Stimulated activated CD8-positive, alpha-beta memory T cell treated with anti-CD3 and anti-CD28 coated beads, Interleukin-12 subunit alpha, Interleukin-12 subunit beta, amount 100 ng/mL, for 24 hours (primary cell): ENCODE measurements around the gene TLR5.
"Not testable (repeated sequence)": the region's sequence is repeated elsewhere in the genome, so short reads cannot be mapped to it uniquely, and the experiment has no call there.

Experiments
- DNase-seq: peaks from one replicate; pipeline ENCODE4 v3.0.0-alpha.2; 2020; ENCODE audit errors: extremely low read depth

The TLR5 gene

DNA sequence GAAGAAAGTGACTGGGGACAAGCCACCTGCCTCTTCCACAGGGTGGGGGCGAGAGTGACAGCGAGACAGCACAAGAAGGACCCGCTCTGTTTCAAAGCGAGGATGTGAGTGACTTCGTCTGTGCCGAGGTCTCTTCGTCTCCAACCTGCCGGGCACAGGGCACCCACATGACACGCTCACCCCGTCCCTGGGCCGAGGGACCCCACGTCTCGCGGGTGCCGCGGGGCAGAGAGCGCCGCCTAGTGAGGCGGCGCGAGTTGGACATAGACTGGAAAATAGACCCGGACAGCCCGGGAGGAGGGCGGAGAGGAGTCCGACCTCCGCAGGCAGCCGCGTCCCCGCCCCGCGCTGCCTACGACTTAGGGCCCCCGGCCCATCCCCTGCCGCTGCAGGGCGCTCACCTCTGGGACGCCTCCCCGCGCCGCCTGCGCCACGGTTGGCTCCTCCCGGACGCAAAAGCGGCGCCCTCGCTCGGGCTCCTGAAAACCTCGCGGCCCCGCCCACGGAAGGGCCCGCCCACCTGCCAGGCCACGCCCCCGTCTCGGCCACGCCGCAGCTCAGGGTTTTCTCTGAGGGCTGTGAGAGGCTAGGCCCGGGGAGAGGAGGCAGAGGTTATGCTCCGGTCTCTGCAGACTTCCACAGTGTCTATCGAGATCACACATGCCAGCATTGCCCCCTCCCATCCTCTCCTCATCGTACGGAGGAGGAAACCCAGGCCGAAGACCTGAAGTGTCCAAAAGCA is at the start of gene TLR5:
TLR5 (minus strand) TSS at position 454 of the 742 bp plus-strand sequence. CDS start 30,217 bp downstream, outside the sequence.
- DNase-seq, result peak; percentile 68

GRCh38 chr1:223189903-223190724 is 47.1 kb upstream of the TLR5 start:
- peak; percentile 52 for DNase-seq

GRCh38 chr1:223189525-223189902 is 46.5 kb upstream of the TLR5 start:
- DNase-seq, result no peak

DNA sequence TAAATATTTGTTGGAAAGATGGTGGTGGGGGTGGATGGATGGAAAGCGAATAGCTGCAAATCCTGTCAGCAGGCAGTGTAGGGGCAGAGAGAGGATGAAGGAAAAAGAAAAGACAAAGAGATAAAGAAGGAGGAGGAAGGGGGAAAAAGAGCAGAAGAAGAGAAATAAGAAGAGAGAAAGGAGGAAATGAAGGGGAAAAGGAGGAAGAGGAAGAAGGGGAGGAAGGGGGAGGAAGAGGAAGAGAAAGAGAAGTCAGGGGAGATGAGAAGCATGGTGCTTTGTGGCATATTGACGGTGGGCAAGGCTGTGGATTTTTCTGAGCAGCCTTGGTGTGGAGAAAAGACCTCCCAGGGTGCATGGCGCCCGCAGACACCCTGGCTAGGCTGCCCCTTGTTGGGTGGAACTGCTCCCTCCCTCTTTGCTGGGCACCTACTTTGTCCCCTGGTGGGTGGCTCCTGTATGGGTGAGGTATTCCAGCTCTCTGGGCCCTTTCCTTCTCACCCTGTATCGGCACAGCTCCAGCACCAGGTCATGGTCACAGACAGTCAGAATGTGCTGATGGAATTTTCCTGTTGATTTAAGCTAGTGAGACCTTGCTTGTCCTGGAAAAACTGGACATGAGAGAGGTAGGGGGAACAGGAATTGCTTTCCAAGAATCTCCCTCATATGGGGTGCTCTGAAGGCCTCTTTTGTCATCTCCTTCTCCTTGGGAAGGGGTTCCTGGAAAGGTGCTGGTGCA is 45.7 kb upstream of the TLR5 start:
- DNase-seq, result no peak

GRCh38 chr1:223186800-223187199 is 43.8 kb upstream of the TLR5 start:
- DNase-seq, result no peak

GRCh38 chr1:223183268-223183862 is 40.3 kb upstream of the TLR5 start:
- DNase-seq, result no peak

GRCh38 chr1:223180731-223181321 is 37.8 kb upstream of the TLR5 start:
- no peak for DNase-seq

DNA sequence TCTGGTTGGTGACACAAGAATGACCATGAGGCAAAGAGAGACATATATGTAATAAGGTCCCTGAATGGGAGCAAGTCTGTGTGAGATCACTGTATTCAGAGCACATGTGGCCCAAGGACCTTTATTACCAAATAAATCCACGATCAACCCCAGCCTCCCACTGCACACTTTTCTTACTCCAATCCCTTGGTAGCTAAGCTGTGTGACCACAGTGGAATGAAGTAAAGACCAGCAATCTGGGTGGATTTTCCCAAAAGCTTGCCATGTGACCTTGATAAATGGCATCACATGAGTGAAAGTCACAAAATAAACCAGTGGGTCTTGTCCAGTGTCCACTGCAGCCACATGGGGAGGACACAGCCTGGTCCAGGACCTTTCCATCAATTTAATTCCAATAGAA is 36.7 kb upstream of the TLR5 start:
- DNase-seq, result no peak

- no peak for DNase-seq
Observed at GRCh38 chr1:223179280-223179679, 36.2 kb upstream of the TLR5 start.

DNA sequence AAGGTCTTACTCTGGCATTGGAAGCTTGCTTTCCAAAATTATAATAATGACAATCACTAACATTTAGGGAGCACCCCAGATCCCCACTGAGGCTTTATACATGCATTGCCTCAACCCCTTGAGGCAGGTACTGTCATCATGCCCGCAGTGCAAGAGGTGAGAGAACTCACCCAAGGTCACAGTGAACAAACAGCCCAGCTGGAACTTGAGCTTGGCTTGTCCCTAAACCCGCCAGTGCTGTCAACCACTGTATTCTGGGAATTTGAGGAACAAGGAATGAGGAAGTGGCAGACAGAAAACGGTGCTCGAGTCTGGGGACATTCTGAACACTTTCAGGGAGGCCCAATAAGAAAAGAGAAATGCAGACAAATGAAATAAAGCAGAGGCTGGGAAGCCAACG is 34.6 kb upstream of the TLR5 start:
- DNase-seq, result no peak

- no peak for DNase-seq
Observed at GRCh38 chr1:223176437-223176836, 33.4 kb upstream of the TLR5 start.

DNA sequence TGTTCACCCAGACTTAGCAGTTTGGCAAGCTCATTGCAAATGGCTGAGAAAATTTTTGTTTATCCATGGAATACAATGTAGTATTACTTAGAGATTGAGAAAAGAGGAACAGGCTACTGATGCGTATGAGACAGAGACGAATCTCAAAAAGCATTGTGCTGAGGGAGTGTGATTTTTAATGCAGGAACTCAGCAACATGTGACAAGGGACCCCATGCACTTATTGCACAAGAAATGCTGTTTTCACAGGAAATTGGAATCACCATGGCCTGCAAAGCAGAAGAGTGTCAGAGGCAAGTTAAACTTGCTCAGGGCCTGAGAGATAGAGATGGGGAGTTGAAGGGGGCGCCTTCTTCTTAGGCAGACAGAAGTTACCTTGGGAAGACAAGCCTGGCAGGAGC is 32.6 kb upstream of the TLR5 start:
- DNase-seq, result no peak

DNA sequence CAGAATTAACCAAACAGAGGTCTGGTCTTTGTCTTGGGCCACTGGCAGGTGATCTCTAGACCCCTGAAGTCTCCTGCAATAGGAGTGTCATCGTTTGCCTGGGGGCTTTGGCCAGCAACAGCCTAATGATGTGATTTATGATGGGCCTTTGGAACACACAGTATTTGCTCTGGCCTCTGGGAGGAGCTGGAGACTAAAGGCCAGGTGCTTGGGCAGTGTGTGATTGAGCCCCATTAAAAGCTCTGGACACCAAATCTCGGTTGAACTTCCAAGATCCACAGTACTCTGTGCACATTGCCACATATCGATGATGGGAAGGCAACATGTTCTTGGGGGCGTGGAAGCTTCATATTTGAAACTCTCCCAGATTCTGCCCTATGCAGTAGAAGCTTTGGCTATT is 32.0 kb upstream of the TLR5 start:
- no peak for DNase-seq

GRCh38 chr1:223169458-223169857 is 26.4 kb upstream of the TLR5 start:
- not testable (repeated sequence) for DNase-seq

- no peak for DNase-seq
Observed at GRCh38 chr1:223161321-223161720, 18.3 kb upstream of the TLR5 start.

GRCh38 chr1:223156343-223156742 is 13.3 kb upstream of the TLR5 start:
- DNase-seq, result no peak

DNA sequence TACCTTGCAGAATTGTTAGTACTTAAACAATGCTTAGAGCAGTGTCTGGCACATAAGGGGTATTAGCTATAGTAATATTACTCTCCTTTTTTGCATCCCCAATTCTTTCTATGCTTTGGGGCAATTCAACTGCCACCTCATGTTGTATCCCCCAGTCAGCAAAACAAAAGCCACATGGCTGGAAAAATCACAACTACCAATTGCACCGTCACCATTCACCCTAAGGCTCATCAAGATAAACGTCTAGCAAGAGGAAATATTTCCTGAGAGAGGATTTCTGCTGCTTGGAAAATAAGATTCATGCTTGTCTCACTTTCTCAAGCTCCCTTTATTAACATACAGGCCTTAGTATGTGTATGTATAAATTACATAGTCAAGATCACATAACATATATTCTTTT is 12.1 kb upstream of the TLR5 start:
- no peak for DNase-seq

- DNase-seq, result no peak
Observed at GRCh38 chr1:223153177-223154119, 10.4 kb upstream of the TLR5 start.

DNA sequence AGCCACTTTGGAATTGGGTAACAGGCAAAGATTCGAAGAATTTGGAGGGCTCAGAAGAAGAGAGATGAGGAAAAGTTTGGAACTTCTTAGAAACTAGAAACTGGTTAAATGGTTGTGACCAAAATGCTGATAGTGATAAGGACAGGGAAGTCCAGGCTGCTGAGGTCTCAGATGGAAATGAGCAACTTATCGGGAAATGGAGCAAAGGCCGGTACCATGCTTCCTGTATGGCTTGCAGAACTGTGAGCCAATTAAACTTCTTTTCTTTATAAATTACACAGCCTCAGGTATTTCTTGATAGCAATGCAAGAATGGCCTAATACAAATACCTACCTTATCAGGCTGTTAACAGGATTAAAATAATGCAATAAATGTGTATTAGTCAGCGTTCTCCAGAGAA is 9.4 kb upstream of the TLR5 start:
- DNase-seq, result no peak

DNA sequence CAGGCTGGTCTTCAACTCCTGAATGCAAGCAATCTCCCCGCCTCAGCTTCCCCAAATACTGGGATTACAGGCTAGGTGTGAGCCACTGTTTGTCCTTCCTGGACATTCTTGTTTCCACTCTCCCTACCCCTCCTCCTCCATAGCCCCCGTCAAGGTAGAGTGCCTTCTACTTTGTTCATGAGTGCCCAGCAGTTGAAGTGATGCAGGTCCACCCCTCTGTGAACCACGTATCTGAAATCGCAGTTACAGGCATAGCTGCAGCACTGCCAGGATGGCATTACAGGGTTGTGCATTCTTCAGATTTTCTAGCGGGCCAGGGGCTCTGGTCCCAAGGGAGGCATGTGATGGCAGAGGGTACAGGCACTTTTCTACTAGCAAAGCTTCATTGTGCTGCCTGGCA is 7.4 kb upstream of the TLR5 start:
- no peak for DNase-seq

DNA sequence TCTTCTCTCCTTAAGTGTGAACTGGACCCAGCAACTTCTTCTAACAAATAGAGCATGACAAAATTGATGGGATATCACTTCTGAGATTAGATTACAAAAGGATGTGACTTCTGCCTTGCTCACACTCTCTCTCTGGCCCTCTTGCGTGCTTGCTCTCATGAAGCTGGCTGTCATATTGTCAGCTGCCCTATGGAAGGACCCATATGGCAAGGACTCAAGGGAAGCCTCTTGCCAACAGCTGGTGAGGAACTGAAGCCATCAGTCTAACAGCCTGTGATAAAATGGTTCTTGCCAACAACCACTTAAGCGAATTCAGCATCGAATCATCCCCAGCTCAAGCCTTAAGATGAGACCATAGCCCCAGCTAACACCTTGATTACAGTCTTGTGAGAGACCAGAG is 4.8 kb upstream of the TLR5 start:
- DNase-seq, result no peak
